Ishikawa (cell line): ENCODE measurements around the gene GCC2.

Source experiments
- CREB1 ChIP-seq: IDR thresholded peaks from 2 replicates; pipeline ENCODE4 v1.6.1; 2012; ENCODE audit warnings: low read depth
- EP300 ChIP-seq: IDR thresholded peaks from 2 replicates; pipeline ENCODE4 v1.6.1; 2012; ENCODE audit warnings: borderline replicate concordance
- NFIC ChIP-seq: IDR thresholded peaks from 2 replicates; pipeline ENCODE4 v1.6.1; 2012
- RAD21 ChIP-seq: IDR thresholded peaks from 2 replicates; pipeline ENCODE4 v1.6.1; 2012; ENCODE audit warnings: low read depth
- REST ChIP-seq: IDR thresholded peaks from 2 replicates; pipeline ENCODE4 v1.6.1; 2012; ENCODE audit warnings: low read depth, mild to moderate bottlenecking
- TAF1 ChIP-seq: IDR thresholded peaks from 2 replicates; pipeline ENCODE4 v1.6.1; 2012; ENCODE audit warnings: low read depth, mild to moderate bottlenecking
- TCF12 ChIP-seq: IDR thresholded peaks from 2 replicates; pipeline ENCODE4 v1.6.1; 2012; ENCODE audit warnings: low read depth
- TEAD4 ChIP-seq: IDR thresholded peaks from 2 replicates; pipeline ENCODE4 v1.6.1; 2012
- USF1 ChIP-seq: IDR thresholded peaks from 2 replicates; pipeline ENCODE4 v1.6.1; 2012
- YY1 ChIP-seq: IDR thresholded peaks from 2 replicates; pipeline ENCODE4 v1.6.1; 2012; ENCODE audit warnings: low read depth
- ZBTB7A ChIP-seq: IDR thresholded peaks from 2 replicates; pipeline ENCODE4 v1.6.1; 2012; ENCODE audit warnings: low read depth

- TF ChIP-seq ZBTB7A (no peak), REST (no peak), TAF1 (no peak), CREB1 (no peak), TCF12 (no peak), NFIC (no peak), YY1 (no peak), EP300 (no peak), TEAD4 (no peak), USF1 (no peak), RAD21 (no peak)
These were observed 86.3 kb downstream of the GCC2 start for GRCh38 chr2:108535357-108535631.
